Activated T-helper 1 cell treated with anti-CD3 and anti-CD28 coated beads, Interleukin-12 subunit alpha, Interleukin-12 subunit beta, Interleukin-2, Interleukin-4 antibody, amounts not matched to agents 30 ng/mL and 10 ng/mL and 1 ng/mL, durations not matched to agents 14 hours and 24 hours and 36 hours (primary cell): ENCODE results near the gene CLBA1. TPM values are rescaled to one million over a fixed set of nuclear protein-coding genes. Genes with fewer than 3 reads are reported as not detected.
"Not testable (repeated sequence)": the region's sequence is repeated elsewhere in the genome, so short reads cannot be mapped to it uniquely, and the experiment has no call there.

Experiments used
- DNase-seq: peaks from one replicate; pipeline ENCODE4 v3.0.0; 2021; ENCODE audit warnings: low spot score
- H3K27ac Mint-ChIP-seq: one replicate; pipeline ENCODE4 v1.8.0; 2021; ENCODE audit warnings: mild to moderate bottlenecking, mixed read lengths
- H3K27me3 Mint-ChIP-seq: one replicate; pipeline ENCODE4 v1.8.0; 2022; ENCODE audit warnings: mild to moderate bottlenecking, moderate library complexity, mixed read lengths; ENCODE audit not compliant: insufficient read depth
- H3K36me3 Mint-ChIP-seq: one replicate; pipeline ENCODE4 v1.8.0; 2021; ENCODE audit warnings: low read depth, mixed read lengths
- H3K4me1 Mint-ChIP-seq: one replicate; pipeline ENCODE4 v1.8.0; 2021; ENCODE audit warnings: low read depth, mixed read lengths
- H3K4me3 Mint-ChIP-seq: one replicate; pipeline ENCODE4 v1.8.0; 2021; ENCODE audit warnings: mild to moderate bottlenecking, moderate library complexity, mixed read lengths
- H3K9me3 Mint-ChIP-seq: one replicate; pipeline ENCODE4 v1.8.0; 2021; ENCODE audit warnings: mixed read lengths
- intact Hi-C: fragments of 100-400 bp; cut with micrococcal nuclease; formaldehyde crosslinking; loops from one replicate; pipeline ENCODE4 v1.15.1; 2024
- total RNA-seq: library from RNA; stranded (reverse); gene quantifications from 2 replicates; pipeline ENCODE4 v1.2.3, GENCODE V29; 2022

Gene CLBA1
- total RNA-seq, 1 donor from 2014 or later = 3.1 TPM

DNA sequence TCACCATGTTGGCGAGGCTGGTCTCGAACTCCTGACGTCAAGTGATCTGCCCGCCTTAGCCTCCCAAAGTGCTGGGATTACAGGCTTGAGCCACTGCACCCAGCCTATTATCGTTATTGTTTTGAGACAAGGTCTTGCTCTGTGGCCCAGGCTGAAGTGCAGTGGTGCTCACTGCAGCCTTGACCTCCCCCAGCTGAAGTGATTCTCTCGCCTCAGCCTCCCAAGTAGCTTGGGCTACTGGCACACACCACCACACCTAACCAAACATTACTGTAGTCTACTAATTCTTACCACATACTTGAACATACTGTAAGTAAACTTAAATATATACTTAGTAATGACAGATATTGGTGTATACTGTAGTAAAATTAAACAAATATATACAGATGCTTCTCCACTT is 39.8 kb downstream of the CLBA1 start:
- H3K4me3 Mint-ChIP-seq = no peak overlapping the region
- peak overlapping the region; percentile 44 for H3K27ac Mint-ChIP-seq
- H3K36me3 Mint-ChIP-seq = peaks cover 13% of the 10 kb centered on the region
- H3K4me1 Mint-ChIP-seq = peaks cover 48% of the 10 kb centered on the region
- no peaks in the 10 kb centered on the region for H3K9me3 Mint-ChIP-seq
- no peak for DNase-seq
- peaks cover 4% of the 10 kb centered on the region for H3K27me3 Mint-ChIP-seq
- intact Hi-C loops = no loop called here

DNA sequence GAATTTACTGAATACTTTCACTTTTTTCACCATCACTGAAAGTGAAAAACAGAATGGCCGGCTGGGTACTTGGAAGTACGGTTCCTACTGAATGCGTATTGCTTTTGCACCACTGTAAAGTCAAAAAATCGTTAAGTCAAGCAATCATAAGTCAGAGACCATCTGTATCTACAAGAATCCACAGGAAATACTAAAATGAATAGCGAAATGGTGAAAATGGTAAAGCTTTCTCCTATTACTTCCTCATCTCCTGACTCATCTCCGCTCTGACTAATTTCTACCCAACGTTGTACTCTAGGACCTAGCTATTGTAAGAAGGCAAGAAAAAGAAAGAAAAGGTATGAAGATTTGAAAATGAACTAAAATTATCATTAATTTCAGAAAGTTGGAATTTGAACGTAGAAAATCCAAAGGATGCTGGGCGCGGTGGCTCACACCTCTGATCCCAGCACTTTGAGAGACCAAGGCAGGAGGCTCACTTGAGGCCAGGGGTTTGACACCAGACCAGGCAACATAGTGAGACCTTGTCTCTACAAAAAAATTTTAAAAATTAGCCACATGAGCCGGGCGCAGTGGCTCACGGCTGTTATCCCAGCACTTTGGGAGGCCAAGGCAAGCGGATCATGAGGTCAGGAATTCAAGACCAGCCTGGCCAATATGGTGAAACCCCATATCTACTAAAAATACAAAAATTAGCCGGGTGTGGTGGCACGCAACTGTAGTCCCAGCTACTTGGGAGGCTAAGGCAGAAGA is 40.6 kb downstream of the CLBA1 start:
- intact Hi-C loops = loop anchor here (1.0 kb wide), 1 partner anchor 41 kb away; the partner anchor contains the start of gene CLBA1
- Mint-ChIP-seq H3K4me3 (peak overlapping the region; percentile 42), H3K4me1 (peaks cover 48% of the 10 kb centered on the region), H3K9me3 (no peaks in the 10 kb centered on the region), H3K27ac (peak overlapping the region; percentile 67), H3K36me3 (peaks cover 13% of the 10 kb centered on the region), H3K27me3 (peaks cover 4% of the 10 kb centered on the region)
- no peak for DNase-seq

DNA sequence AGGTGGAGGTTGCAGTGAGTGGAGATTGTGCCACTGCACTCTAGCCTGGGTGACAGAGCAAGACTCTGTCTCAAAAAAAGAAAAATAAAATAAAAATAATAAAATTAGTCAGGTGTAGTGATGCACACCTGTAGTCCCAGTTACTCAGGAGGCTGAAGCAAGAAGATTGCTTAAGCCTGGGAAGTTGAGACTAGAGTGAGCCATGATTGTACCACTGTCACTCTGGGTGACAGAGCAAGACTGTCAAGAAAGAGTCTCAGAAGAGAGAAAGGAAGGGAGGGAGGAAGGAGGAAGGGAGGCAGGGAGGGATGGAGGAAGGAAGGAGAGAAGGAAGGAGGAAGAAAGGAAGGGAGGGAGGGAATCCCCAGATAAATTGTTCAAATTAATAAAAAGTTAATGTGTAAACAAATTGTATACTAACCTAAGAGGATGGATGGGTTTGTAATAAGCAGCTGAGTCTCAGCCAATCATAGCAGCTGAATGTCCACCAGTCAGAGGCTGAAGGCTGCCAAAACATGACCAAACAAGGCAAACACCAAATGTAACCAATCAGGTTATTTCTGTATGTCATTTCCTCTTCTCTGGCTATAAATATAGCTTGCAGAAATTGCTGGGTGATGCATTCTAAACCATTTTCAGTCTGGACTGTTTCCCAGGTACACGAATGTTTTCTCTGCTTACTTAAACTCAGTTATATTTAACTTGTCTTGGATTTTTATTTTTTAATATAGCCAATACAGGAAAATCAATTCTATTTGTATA is 41.4 kb downstream of the CLBA1 start:
- Mint-ChIP-seq H3K4me3 (peak overlapping the region; percentile 5), H3K9me3 (no peaks in the 10 kb centered on the region), H3K27ac (peak overlapping the region; percentile 59), H3K4me1 (peaks cover 43% of the 10 kb centered on the region), H3K27me3 (peaks cover 4% of the 10 kb centered on the region), H3K36me3 (peaks cover 9% of the 10 kb centered on the region)
- intact Hi-C loops = loop anchor here (1.0 kb wide), 1 partner anchor 42 kb away; the partner anchor contains the start of gene CLBA1
- no peak for DNase-seq

DNA sequence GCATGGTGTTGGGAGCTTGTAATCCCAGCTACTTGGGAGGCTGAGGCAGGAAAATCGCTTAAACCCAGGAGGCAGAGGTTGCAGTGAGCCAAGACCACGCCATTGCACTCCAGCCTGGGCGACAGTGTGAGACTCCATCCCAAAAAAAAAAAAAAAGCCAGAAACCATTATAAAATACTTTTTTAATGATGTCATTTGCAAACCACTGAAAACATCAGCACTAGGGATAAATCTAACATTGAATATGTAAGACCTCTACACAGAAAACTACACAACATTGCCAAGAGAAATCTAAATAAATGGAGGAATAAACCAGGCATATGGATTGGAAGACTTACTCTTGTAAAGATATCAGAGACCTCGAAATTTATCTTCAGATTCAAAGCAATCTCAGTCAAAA is 42.1 kb downstream of the CLBA1 start:
- DNase-seq, H3K9me3 Mint-ChIP-seq, H3K27ac Mint-ChIP-seq, H3K4me3 Mint-ChIP-seq, intact Hi-C loops, H3K27me3 Mint-ChIP-seq, H3K36me3 Mint-ChIP-seq: not testable (repeated sequence)
- H3K4me1 Mint-ChIP-seq = peaks cover 38% of the 10 kb centered on the region

DNA sequence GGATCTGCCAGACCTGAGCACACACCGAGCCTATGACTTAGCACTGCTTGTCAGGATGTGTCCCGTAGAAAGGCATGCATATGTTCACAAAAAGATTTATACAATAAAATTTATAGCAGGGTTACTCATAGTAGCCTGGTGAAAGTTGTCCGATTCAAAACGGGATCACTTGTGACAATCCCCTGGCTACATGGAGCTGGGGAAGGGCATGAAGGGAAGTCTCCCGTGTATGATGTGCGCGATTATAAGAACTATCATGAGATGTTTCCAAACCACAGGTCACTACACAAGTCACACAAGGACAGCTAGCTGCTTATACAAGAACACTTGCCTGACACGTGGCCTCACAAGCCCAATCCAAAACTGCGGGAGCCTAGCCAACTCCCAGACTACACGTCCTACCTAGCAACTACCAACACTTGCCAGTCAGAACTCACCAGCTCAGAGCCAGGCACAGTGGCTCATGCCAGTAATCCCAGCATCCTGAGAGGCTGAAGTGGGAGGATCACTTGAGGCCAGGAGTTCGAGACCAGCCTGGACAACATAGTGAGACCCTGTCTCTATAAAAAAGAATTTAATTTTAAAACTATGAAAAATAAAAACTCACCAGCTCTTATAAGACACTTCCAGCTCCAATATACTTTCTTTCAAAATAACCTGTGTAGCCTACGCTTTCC is 42.8 kb downstream of the CLBA1 start:
- DNase-seq = no peak
- intact Hi-C loops = no loop called here
- Mint-ChIP-seq H3K4me1 (peaks cover 33% of the 10 kb centered on the region), H3K4me3 (no peak overlapping the region), H3K36me3 (peaks cover 8% of the 10 kb centered on the region), H3K9me3 (no peaks in the 10 kb centered on the region), H3K27me3 (peaks cover 4% of the 10 kb centered on the region), H3K27ac (no peak overlapping the region)

DNA sequence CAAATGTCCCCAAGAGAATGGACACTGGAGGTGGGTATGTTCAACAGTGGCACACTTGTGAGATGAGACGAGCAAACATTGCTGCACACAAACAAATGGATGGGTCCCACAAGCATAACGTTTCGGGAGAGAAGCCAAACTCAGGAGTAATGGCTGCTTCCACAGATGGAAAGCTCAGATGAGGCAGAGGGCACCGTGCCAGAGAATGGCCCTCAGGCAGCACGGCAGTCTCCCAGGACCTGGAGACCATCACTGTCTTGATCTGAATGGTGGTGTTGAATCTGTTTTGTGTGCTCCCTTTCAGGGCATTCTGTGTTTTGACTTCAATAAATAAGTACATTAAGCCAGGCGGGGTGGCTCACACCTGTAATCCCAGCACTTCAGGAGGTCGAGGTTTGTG is 43.8 kb downstream of the CLBA1 start:
- Mint-ChIP-seq H3K4me3 (no peak overlapping the region), H3K4me1 (peaks cover 29% of the 10 kb centered on the region), H3K27ac (no peak overlapping the region), H3K27me3 (peaks cover 7% of the 10 kb centered on the region), H3K9me3 (no peaks in the 10 kb centered on the region), H3K36me3 (peaks cover 3% of the 10 kb centered on the region)
- DNase-seq = no peak
- intact Hi-C loops = no loop called here

DNA sequence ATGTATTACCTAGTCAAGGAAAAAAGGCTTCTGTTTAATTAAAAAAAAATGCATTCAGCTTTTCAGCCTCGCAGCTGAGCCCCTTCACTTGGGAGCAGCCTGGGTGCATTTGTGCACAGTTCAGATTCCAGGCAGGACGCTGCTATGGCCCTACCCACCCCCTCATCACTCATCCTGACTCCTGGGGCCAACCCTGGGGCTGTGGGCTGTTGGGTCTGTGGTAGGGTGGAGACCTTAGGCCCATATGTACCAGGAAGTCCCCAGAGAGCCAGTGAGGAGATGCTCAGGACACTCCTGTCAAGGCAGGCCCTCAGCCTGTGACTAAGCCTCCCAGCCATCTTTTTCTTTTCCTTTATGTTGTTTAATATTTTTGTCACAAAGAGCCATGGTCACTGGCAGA is 44.6 kb downstream of the CLBA1 start:
- no peak overlapping the region for H3K4me3 Mint-ChIP-seq
- H3K36me3 Mint-ChIP-seq = peaks cover 3% of the 10 kb centered on the region
- intact Hi-C loops = no loop called here
- no peak for DNase-seq
- H3K27ac Mint-ChIP-seq = no peak overlapping the region
- peaks cover 25% of the 10 kb centered on the region for H3K4me1 Mint-ChIP-seq
- H3K27me3 Mint-ChIP-seq = peaks cover 7% of the 10 kb centered on the region
- no peaks in the 10 kb centered on the region for H3K9me3 Mint-ChIP-seq

DNA sequence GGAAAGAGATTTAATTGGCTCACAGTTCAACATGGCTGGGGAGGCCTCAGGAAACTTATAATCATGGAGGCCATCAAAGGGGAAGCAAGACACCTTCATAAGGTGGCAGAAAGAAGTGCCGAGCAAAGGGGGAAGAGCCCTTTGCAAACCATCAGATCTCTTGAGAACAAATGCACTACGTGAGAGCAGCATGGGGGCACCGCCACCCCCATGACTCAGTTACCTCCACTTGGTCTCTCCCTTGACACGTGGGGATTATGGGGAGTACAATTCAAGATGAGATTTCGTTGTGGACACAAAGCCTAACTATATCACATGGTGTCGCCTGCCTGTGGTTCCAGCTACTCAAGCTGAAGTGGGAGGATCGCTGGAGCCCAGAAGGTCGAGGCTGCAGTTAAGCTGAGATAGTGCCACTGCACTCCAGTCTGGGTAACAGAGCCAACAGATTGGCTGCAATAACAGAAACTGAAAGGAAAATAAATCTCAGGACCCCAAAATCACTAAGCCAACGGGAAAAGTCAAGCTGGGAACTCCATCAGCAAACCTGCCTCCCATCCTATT is 45.3 kb downstream of the CLBA1 start:
- Mint-ChIP-seq H3K27me3 (peaks cover 7% of the 10 kb centered on the region), H3K4me3 (no peak overlapping the region), H3K9me3 (no peaks in the 10 kb centered on the region), H3K4me1 (peaks cover 18% of the 10 kb centered on the region), H3K36me3 (peaks cover 3% of the 10 kb centered on the region), H3K27ac (no peak overlapping the region)
- intact Hi-C loops = no loop called here
- DNase-seq = no peak

DNA sequence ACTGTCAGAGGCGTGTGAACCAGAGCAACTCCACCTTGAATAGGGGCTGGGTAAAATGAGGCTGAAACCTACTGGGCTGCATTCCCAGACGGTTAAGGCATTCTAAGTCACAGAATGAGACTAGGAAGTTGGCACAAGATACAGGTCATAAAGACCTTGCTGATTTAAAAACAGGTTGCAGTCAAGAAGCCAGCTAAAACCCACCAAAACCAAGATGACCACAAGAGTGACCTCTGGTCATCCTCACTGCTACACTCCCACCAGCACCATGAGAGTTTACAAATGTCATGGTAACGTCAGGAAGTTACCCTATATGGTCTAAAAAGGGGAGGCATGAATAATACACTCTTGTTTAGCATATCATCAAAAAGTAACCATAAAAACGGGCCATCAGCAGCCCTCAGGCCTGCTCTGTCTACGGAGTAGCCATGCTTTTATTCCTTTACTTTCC is 46.9 kb downstream of the CLBA1 start:
- H3K27ac Mint-ChIP-seq, H3K27me3 Mint-ChIP-seq, H3K4me3 Mint-ChIP-seq, DNase-seq, H3K4me1 Mint-ChIP-seq, intact Hi-C loops, H3K36me3 Mint-ChIP-seq, H3K9me3 Mint-ChIP-seq: not testable (repeated sequence)

DNA sequence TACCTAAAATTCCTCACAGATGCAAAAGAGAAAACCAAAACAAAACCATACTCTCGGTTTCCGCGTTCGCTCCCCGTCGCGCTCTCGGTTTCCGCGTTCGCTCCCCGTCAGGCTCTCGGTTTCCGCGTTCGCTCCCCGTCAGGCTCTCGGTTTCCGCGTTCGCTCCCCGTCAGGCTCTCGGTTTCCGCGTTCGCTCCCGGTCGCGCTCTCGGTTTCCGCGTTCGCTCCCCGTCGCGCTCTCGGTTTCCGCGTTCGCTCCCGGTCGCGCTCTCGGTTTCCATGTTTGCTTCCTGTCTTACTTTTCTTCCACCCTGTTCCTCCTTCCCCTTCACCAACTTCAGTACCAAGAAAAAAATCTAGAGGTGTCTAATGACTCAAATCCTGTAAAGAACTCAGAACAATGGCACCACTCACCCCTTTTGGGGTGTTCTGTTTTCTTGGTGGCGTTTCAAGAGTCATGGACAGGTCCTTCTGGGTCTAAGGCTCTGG is 47.9 kb downstream of the CLBA1 start:
- peak overlapping the region; percentile 54 for H3K4me3 Mint-ChIP-seq
- H3K27me3 Mint-ChIP-seq, H3K36me3 Mint-ChIP-seq, H3K27ac Mint-ChIP-seq, H3K4me1 Mint-ChIP-seq, DNase-seq, intact Hi-C loops, H3K9me3 Mint-ChIP-seq: not testable (repeated sequence)

DNA sequence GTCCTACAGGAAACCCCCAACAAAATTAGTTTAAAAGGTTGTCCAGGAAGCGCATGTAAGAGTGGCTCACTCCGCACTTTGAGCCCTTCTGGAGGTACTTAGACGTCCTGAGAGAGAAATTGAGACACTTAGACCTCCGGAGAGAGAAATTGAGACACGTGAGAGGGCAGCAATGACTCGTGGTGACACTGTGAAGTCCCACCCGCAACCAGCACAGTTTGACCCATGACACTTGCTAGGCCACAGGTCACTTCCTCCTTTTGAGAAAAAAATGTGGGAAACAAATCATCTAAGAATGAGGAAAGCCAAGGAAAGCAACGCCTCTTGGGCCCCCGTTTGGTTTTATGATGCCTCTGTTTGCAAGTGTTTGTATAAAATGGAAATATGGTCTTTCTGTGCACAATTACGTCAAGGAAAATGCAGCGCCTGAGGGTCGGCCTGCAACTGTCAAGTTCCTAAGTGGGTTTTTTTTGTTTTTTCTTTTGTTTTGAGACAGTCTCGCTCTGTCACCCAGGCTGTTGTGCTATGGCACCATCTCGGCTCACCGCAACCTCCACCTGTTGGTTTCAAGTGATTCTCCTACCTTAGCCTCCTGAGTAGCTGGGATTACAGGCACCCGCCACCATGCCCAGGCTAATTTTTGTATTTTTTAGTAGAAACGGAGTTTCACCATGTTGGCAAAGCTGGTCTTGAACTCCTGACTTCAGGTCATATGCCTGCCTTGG is 48.9 kb downstream of the CLBA1 start:
- no peak for DNase-seq
- H3K27ac Mint-ChIP-seq = no peak overlapping the region
- H3K4me1 Mint-ChIP-seq = peaks cover 6% of the 10 kb centered on the region
- no peaks in the 10 kb centered on the region for H3K9me3 Mint-ChIP-seq
- peaks cover 5% of the 10 kb centered on the region for H3K27me3 Mint-ChIP-seq
- H3K36me3 Mint-ChIP-seq = no peaks in the 10 kb centered on the region
- intact Hi-C loops = no loop called here
- no peak overlapping the region for H3K4me3 Mint-ChIP-seq

DNA sequence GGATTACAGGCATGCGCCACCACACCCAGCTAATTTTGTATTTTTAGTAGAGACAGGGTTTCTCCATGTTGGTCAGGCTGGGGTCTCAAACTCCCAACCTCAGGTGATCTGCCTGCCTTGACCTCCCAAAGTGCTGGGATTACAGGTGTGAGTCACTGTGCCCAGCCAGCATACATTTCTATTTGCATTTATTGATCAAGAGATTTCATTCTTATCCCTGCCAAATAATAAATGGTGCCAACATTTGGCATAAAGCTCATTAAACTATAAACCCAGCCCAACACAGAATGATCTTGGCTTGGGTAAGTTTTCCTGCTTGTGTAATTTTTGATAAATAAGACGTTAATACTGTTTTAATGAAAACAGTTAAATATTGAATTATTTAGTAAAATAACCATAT is 50.0 kb downstream of the CLBA1 start:
- H3K9me3 Mint-ChIP-seq, H3K4me1 Mint-ChIP-seq, H3K27ac Mint-ChIP-seq, DNase-seq, H3K4me3 Mint-ChIP-seq, intact Hi-C loops, H3K36me3 Mint-ChIP-seq, H3K27me3 Mint-ChIP-seq: not testable (repeated sequence)
